ENCODE measurements around the gene ANKFN1.

ANKFN1 gene

GRCh38 chr17:56119936-56120335 lies 33.3 kb upstream of the ANKFN1 start:
- Histone ChIP-seq H2AFZ (ENCODE audit: low read depth) (no peak overlapping the region), H3K36me3 (ENCODE audit: insufficient read depth) (no peaks in the 10 kb centered on the region), H4K20me1 (ENCODE audit: insufficient read depth) (no peaks in the 10 kb centered on the region), H3K27me3 (ENCODE audit: insufficient read depth, low read depth) (no peaks in the 10 kb centered on the region), H3K4me1 (ENCODE audit: low read depth, poor library complexity, severe bottlenecking) (no peaks in the 10 kb centered on the region), H3K79me2 (ENCODE audit: insufficient read depth, low read depth) (no peaks in the 10 kb centered on the region), H3K27ac (no peak overlapping the region), H3K4me3 (IDR thresholded peaks at IDR 0.05; ENCODE audit: insufficient read depth, low read depth, low read length) (no peak overlapping the region), H3K9ac (no peak overlapping the region), H3K4me2 (no peak overlapping the region)
- no peak for TF ChIP-seq CTCF (conservative IDR thresholded peaks at IDR 0.05; ENCODE audit: low read depth, low read length)

GRCh38 chr17:56121191-56122051 lies 31.9 kb upstream of the ANKFN1 start:
- no peaks in the 10 kb centered on the region for H4K20me1 ChIP-seq (ENCODE audit: insufficient read depth)
- no peaks in the 10 kb centered on the region for H3K4me1 ChIP-seq (ENCODE audit: low read depth, poor library complexity, severe bottlenecking)
- no peaks in the 10 kb centered on the region for H3K27me3 ChIP-seq (ENCODE audit: insufficient read depth, low read depth)
- H3K9ac ChIP-seq = no peak overlapping the region
- H3K36me3 ChIP-seq (ENCODE audit: insufficient read depth) = no peaks in the 10 kb centered on the region
- H3K27ac ChIP-seq = no peak overlapping the region
- no peak overlapping the region for H3K4me2 ChIP-seq
- no peaks in the 10 kb centered on the region for H3K79me2 ChIP-seq (ENCODE audit: insufficient read depth, low read depth)
- H2AFZ ChIP-seq (ENCODE audit: low read depth) = no peak overlapping the region
- no peak for TF ChIP-seq CTCF (conservative IDR thresholded peaks at IDR 0.05; ENCODE audit: low read depth, low read length)
- no peak overlapping the region for H3K4me3 ChIP-seq (IDR thresholded peaks at IDR 0.05; ENCODE audit: insufficient read depth, low read depth, low read length)

GRCh38 chr17:56125830-56126819 lies 27.1 kb upstream of the ANKFN1 start:
- TF ChIP-seq CTCF (conservative IDR thresholded peaks at IDR 0.05; ENCODE audit: low read depth, low read length) = peak; percentile 55
- H3K4me2 ChIP-seq = no peak overlapping the region
- H3K4me1 ChIP-seq (ENCODE audit: low read depth, poor library complexity, severe bottlenecking) = no peaks in the 10 kb centered on the region
- no peaks in the 10 kb centered on the region for H3K79me2 ChIP-seq (ENCODE audit: insufficient read depth, low read depth)
- no peak overlapping the region for H3K9ac ChIP-seq
- H2AFZ ChIP-seq (ENCODE audit: low read depth) = no peak overlapping the region
- H3K27ac ChIP-seq = no peak overlapping the region
- no peaks in the 10 kb centered on the region for H3K36me3 ChIP-seq (ENCODE audit: insufficient read depth)
- no peak overlapping the region for H3K4me3 ChIP-seq (IDR thresholded peaks at IDR 0.05; ENCODE audit: insufficient read depth, low read depth, low read length)
- no peaks in the 10 kb centered on the region for H4K20me1 ChIP-seq (ENCODE audit: insufficient read depth)
- no peaks in the 10 kb centered on the region for H3K27me3 ChIP-seq (ENCODE audit: insufficient read depth, low read depth)

- no peaks in the 10 kb centered on the region for H3K79me2 ChIP-seq (ENCODE audit: insufficient read depth, low read depth)
- H3K4me2 ChIP-seq = no peak overlapping the region
- TF ChIP-seq CTCF (conservative IDR thresholded peaks at IDR 0.05; ENCODE audit: low read depth, low read length) = no peak
- H3K4me3 ChIP-seq (IDR thresholded peaks at IDR 0.05; ENCODE audit: insufficient read depth, low read depth, low read length) = no peak overlapping the region
- H3K4me1 ChIP-seq (ENCODE audit: low read depth, poor library complexity, severe bottlenecking) = no peaks in the 10 kb centered on the region
- H4K20me1 ChIP-seq (ENCODE audit: insufficient read depth) = no peaks in the 10 kb centered on the region
- H3K36me3 ChIP-seq (ENCODE audit: insufficient read depth) = no peaks in the 10 kb centered on the region
- no peaks in the 10 kb centered on the region for H3K27me3 ChIP-seq (ENCODE audit: insufficient read depth, low read depth)
- no peak overlapping the region for H3K9ac ChIP-seq
- H3K27ac ChIP-seq = no peak overlapping the region
- H2AFZ ChIP-seq (ENCODE audit: low read depth) = no peak overlapping the region
Measured at GRCh38 chr17:56130026-56130425, 23.2 kb upstream of the ANKFN1 start.

Data from KMS-11 (cell line).